Esophagus muscularis mucosa (tissue), 3 donors: ENCODE measurements around the gene LAMA3.

Source experiments
- POLR2AphosphoS5 ChIP-seq, 2 donors: sonication (generic); formaldehyde crosslinking; IDR thresholded peaks; one replicate each; pipeline ENCODE4 v1.6.1; 2017; ENCODE audit warnings: antibody characterized with exemption in 2 of 2
- TF ChIP-seq, protein P1 (sequence below), 3 experiments: fragments of 200-600 bp in 2 of 3; fragments of 450-650 bp in 1 of 3; sonication (generic) in 2 of 3; IDR thresholded peaks; one replicate each; pipeline ENCODE4 v1.5.1; 2017 to 2019; ENCODE audit warnings: antibody characterized with exemption in 3 of 3, mild to moderate bottlenecking in 2 of 3, moderate library complexity in 1 of 3

DNA sequence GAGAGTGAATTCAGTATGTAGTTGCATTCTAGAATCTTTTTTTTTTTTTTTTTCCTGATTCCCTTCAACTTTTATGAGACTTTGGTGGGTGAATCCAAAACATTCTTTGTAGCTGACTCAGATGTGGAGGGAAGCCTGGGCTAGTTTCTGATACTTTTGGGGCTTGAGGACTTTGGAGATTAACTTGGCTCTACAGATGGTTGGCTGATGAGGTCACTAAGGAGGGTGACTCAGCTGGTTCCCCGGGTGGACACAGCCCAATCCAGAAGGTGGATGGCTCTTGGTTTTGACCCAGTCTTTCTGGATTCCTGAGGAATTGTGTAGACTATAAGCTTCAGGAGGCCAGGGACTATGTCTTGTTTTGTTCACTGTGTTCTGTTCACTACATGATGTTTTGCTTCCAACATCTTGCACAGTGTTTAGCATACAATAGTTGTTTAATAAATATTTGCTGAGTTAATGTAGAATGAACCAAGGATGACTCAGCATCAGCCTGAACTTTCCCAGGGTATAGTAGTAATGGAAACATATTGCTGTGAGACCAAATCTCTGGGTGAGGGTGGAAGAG is 30.5 kb downstream of the LAMA3 start:
- TF ChIP-seq, protein P1, sequence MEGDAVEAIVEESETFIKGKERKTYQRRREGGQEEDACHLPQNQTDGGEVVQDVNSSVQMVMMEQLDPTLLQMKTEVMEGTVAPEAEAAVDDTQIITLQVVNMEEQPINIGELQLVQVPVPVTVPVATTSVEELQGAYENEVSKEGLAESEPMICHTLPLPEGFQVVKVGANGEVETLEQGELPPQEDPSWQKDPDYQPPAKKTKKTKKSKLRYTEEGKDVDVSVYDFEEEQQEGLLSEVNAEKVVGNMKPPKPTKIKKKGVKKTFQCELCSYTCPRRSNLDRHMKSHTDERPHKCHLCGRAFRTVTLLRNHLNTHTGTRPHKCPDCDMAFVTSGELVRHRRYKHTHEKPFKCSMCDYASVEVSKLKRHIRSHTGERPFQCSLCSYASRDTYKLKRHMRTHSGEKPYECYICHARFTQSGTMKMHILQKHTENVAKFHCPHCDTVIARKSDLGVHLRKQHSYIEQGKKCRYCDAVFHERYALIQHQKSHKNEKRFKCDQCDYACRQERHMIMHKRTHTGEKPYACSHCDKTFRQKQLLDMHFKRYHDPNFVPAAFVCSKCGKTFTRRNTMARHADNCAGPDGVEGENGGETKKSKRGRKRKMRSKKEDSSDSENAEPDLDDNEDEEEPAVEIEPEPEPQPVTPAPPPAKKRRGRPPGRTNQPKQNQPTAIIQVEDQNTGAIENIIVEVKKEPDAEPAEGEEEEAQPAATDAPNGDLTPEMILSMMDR (IDR thresholded peaks at IDR 0.05) = no peak
- TF ChIP-seq POLR2AphosphoS5 (IDR thresholded peaks at IDR 0.05) = no peak
